ENCODE measurements around the gene ZNF423.

The ZNF423 gene

DNA sequence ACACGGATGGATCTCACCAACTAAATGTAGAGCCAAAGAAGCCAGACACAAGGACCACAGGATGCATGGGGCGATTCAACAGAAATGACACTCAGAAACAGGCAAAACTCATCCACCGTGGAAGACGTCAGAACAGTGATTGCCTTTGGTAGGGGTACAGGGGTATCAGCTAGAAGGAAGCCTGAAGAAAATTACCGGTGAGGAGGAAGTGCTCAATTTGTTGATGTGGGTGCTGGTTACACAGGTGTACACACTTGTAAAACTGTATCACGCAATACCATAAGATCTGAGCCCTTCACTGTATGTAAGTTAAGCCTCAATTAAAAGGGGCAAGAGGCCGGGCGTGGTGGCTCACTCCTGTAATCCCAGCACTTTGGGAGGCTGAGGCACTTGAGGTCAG, 256.2 kb downstream of the ZNF423 start:
- no peak for DNase-seq (ENCODE audit: low read depth)

DNA sequence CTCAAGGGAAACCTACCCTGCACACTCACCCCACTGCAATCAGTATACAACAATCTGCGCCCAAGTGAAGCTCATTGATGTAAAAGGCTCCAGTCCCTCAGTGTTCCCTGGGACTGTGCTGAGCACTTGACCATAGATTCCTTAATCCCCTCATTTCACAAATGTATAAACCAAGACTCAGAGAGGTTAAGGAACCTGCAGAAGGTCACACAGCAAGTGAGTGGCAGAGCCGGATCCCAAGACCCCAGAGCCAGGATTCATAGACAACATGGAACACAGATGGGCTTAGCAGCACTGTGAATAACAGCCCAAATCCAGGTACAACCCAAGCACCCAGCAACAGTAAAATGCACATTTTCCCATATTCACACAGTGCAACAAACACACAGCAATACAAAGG, 256.6 kb downstream of the ZNF423 start:
- DNase-seq (ENCODE audit: low read depth): no peak

- DNase-seq (ENCODE audit: low read depth): no peak
Measured at GRCh38 chr16:49598383-49599170, 257.3 kb downstream of the ZNF423 start.

GRCh38 chr16:49597796-49598195, 258.1 kb downstream of the ZNF423 start:
- DNase-seq (ENCODE audit: low read depth): no peak

GRCh38 chr16:49596648-49597291, 259.1 kb downstream of the ZNF423 start:
- DNase-seq (ENCODE audit: low read depth): no peak

DNA sequence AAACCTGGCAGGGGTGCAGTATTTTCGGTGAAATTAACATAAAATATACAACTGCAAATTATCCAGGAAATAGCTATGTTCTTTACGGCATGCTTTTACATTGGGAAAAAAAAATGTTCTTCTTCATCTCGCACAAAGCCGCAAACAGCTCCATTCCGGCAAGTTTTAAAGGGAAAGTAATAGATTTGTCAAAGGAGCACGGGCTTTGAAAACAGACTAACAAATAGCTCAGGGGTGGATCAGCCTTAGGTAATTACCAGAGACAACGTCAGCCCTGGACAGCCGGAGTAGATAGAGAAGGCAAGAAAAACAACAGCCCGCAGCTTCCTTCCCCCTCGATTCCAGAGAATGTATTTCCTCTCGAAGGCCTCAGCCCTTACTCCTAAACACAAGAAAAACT, 259.8 kb downstream of the ZNF423 start:
- peak; percentile 10 for DNase-seq (ENCODE audit: low read depth)

GRCh38 chr16:49594685-49595498, 261.0 kb downstream of the ZNF423 start:
- no peak for DNase-seq (ENCODE audit: low read depth)

DNA sequence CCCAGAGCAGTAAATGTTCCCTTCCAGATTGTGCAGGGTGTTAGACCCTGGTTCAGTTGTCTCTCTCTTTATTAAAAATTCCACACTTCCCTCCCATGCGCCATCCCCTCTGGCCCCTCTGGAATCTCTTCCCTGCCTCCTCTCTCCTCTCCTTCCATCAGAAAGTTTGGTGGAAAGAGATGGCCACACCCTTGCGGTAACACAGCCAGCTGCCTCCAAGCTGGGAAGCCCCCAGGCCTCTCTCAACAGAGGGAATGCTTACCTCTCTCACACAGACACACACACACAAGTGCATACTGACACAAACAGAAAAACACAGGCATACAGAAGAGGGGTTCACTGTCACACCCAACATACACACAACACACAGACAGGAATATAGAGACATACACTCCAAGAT, 261.8 kb downstream of the ZNF423 start:
- no peak for DNase-seq (ENCODE audit: low read depth)

- no peak for DNase-seq (ENCODE audit: low read depth)
Measured at GRCh38 chr16:49593424-49594040, 262.4 kb downstream of the ZNF423 start.

- no peak for DNase-seq (ENCODE audit: low read depth)
Measured at GRCh38 chr16:49592546-49593423, 263.1 kb downstream of the ZNF423 start.

DNA sequence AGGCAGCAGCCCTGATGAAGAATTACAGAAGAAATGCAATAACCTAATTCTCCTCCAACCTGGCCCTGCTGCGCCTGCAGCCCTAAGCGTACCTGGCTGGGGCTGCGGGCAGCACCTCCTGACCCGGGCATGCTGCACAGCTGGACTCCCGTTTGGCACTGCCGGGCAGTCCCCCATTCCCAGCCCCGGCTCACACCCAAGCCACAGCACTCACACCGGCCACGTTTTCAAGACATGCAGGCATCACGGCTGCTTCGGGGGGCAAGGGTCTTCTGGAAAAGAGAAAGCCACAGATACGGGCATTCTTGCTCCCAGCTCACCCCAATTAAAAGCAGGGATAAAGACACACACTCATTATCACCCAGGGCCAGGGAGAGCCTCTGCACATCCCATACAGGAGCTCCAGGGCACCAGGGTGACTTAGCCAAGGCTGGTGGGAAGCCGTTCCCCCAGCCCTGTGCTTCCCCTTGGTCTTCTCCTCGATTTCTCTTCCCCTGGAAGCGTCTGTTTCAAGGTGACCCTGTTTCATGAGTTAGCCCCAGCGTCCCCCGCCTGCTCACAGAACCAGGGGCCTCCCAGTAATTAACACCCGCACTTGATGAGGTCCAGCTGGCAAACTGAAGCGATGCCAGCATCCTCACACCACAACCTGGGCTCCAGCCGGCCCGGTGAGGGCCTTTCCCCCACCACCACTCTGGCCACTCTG, 265.6 kb downstream of the ZNF423 start:
- no peak for DNase-seq (ENCODE audit: low read depth)

GRCh38 chr16:49589544-49590031, 266.3 kb downstream of the ZNF423 start:
- no peak for DNase-seq (ENCODE audit: low read depth)

DNA sequence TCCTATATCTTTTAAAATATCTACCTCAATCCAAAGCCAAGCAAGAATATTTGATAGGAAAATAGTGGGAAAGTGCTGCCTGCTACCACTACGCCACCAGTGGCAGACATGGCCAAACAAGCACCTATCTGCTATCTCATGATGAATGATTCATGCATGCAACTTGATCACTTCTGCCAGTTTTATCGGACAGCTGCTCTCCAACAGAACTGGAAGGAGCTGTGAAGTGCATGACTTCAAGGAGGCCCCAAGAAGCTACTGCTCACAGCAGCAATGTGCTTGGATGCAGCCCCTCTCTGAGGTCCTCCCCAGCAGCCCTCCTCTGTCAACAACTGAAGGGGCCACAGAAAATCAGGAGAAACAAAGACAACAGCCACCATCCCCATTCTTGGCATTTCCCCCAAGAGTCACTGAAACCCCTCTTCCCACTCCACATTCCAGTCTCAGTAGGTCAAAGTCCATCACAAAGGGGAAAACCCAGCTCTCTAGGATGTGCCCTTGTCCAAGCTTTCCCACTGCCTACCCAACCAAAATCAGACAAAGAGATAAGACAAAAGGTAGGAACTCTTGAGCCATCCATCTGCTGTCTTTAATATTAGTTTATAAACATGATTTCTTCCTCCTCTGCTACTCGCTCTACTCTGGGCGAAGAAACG, 267.1 kb downstream of the ZNF423 start:
- no peak for DNase-seq (ENCODE audit: low read depth)

DNA sequence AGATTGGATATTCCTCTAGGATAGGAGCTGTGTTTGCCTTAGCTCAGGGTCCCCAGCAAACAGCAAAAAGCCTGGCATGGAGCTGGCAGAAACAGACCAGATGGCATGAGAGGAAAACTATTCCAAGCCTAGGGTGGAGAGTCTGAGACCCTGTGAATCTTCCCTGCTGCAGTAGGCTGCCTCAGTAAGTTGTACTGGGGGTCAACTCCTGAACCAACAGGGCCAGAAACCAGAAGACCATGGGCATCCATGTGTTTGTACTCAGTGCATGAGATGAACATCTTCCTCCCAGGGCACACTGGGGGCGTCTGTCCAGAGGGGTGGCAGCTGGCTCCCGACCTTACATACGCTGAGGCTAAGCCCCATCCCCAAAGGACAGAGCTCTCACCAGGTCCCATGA, 267.9 kb downstream of the ZNF423 start:
- DNase-seq (ENCODE audit: low read depth): no peak

DNA sequence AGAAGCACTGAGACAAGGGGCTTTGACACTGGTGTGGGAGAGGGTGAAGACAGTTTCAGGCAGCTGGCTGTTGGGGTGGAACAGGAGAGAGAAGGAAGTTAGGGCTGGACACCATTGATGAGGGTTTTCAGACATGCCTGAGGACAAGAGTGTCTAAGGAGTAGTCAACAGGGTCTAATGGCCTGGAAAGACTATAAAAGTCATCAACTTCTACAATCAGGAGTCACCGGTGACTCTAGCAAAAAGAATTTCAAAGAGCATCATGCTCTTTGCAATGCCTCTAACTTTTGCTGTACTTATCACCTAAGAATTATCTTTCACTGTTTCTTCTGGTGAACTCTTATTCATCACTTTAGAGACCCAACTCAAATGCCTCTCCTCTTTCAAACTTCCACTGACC, 268.4 kb downstream of the ZNF423 start:
- DNase-seq (ENCODE audit: low read depth): no peak

GRCh38 chr16:49586466-49587450, 269.2 kb downstream of the ZNF423 start:
- DNase-seq (ENCODE audit: low read depth): no peak

GRCh38 chr16:49585143-49585832, 270.6 kb downstream of the ZNF423 start:
- DNase-seq (ENCODE audit: low read depth): no peak

GRCh38 chr16:49583911-49584310, 272.0 kb downstream of the ZNF423 start:
- no peak for DNase-seq (ENCODE audit: low read depth)
